Mesendoderm (in vitro differentiated cells): ENCODE data around the gene POLR2C.
"Not testable (repeated sequence)": the region's sequence is repeated elsewhere in the genome, so short reads cannot be mapped to it uniquely, and the experiment has no call there.

Experiments used
- DNase-seq: peaks from one replicate; pipeline ENCODE4 v3.0.0; 2013
- H2AK5ac ChIP-seq: 2 replicates; pipeline ENCODE4 v1.6.1; 2013; ENCODE audit warnings: low read length, inconsistent platforms
- H2BK120ac ChIP-seq: 2 replicates; pipeline ENCODE4 v1.6.1; 2013; ENCODE audit warnings: low read depth, mild to moderate bottlenecking, low read length, moderate library complexity, mixed read lengths
- H2BK15ac ChIP-seq: replicated peaks from 2 replicates; pipeline ENCODE4 v1.6.1; 2013; ENCODE audit warnings: low read depth, mild to moderate bottlenecking, moderate library complexity
- H2BK5ac ChIP-seq: 2 replicates; pipeline ENCODE4 v1.6.1; 2013; ENCODE audit warnings: low read length, inconsistent platforms
- H3K18ac ChIP-seq: 2 replicates; pipeline ENCODE4 v1.6.1; 2013; ENCODE audit warnings: mild to moderate bottlenecking, low read length, mixed read lengths
- H3K23ac ChIP-seq: one replicate; pipeline ENCODE4 v1.6.1; 2013; ENCODE audit warnings: low read length
- H3K27ac ChIP-seq: 2 replicates; pipeline ENCODE4 v1.5.1; 2013; ENCODE audit warnings: low read depth, mild to moderate bottlenecking, inconsistent platforms, low read length, moderate library complexity
- H3K27me3 ChIP-seq: 2 replicates; pipeline ENCODE4 v1.6.1; 2013; ENCODE audit warnings: low read length, control low read depth, mild to moderate bottlenecking, inconsistent platforms; ENCODE audit not compliant: insufficient read depth, poor library complexity
- H3K36me3 ChIP-seq: 2 replicates; pipeline ENCODE4 v1.6.1; 2013; ENCODE audit warnings: low read length, inconsistent platforms; ENCODE audit not compliant: control insufficient read depth, insufficient read depth
- H3K4ac ChIP-seq: one replicate; pipeline ENCODE4 v1.6.1; 2013; ENCODE audit warnings: low read depth, mild to moderate bottlenecking, low read length, moderate library complexity
- H3K4me1 ChIP-seq: 2 replicates; pipeline ENCODE4 v1.6.1; 2013; ENCODE audit warnings: low read depth, low read length, inconsistent platforms; ENCODE audit not compliant: control insufficient read depth
- H3K4me2 ChIP-seq: 2 replicates; pipeline ENCODE4 v1.6.1; 2013; ENCODE audit warnings: low read length
- H3K4me3 ChIP-seq: 2 replicates; pipeline ENCODE4 v1.5.1; 2013; ENCODE audit warnings: mild to moderate bottlenecking, low read length
- H3K56ac ChIP-seq: one replicate; pipeline ENCODE4 v1.6.1; 2013; ENCODE audit warnings: low read length
- H3K79me1 ChIP-seq: 2 replicates; pipeline ENCODE4 v1.6.1; 2013; ENCODE audit warnings: low read length, inconsistent platforms
- H3K79me2 ChIP-seq: 2 replicates; pipeline ENCODE4 v1.6.1; 2013; ENCODE audit warnings: mild to moderate bottlenecking, low read length; ENCODE audit not compliant: control insufficient read depth, insufficient read depth
- H3K9ac ChIP-seq: 2 replicates; pipeline ENCODE4 v1.6.1; 2013; ENCODE audit warnings: low read length, inconsistent platforms
- H4K5ac ChIP-seq: one replicate; pipeline ENCODE4 v1.6.1; 2013; ENCODE audit warnings: low read length
- H4K8ac ChIP-seq: one replicate; pipeline ENCODE4 v1.6.1; 2013; ENCODE audit warnings: low read depth, mild to moderate bottlenecking, control low read depth, low read length, moderate library complexity
- WGBS: extraction: QIAGEN DNeasy Blood & Tissue Kit; methylation state at CpG from one replicate; pipeline ENCODE4 v1.1.7; 2013; ENCODE audit warnings: low lambda C conversion rate, missing lambda C conversion rate; ENCODE audit not compliant: insufficient coverage; ENCODE audit errors: extremely low coverage; 5-methylcytosine and 5-hydroxymethylcytosine counted together

POLR2C gene

GRCh38 chr16:57499941-57500340 lies 37.5 kb downstream of the POLR2C start:
- H4K5ac ChIP-seq, DNase-seq, H2BK15ac ChIP-seq, H4K8ac ChIP-seq, H3K36me3 ChIP-seq, H2BK5ac ChIP-seq, H3K18ac ChIP-seq, H3K23ac ChIP-seq, H3K4ac ChIP-seq, H3K4me1 ChIP-seq, H3K27me3 ChIP-seq, H3K79me1 ChIP-seq, H3K79me2 ChIP-seq, H3K4me2 ChIP-seq, H3K4me3 ChIP-seq, H2BK120ac ChIP-seq, H3K27ac ChIP-seq, H3K56ac ChIP-seq, H3K9ac ChIP-seq, H2AK5ac ChIP-seq: not testable (repeated sequence)
- WGBS: no CpG with 5 or more reads among the region's 11 CpGs

GRCh38 chr16:57500578-57501111 lies 38.2 kb downstream of the POLR2C start:
- Histone ChIP-seq H3K4me2 (no peak overlapping the region), H3K79me2 (no peaks in the 10 kb centered on the region), H3K27me3 (no peaks in the 10 kb centered on the region), H3K23ac (no peak overlapping the region), H3K4ac (no peak overlapping the region), H2BK5ac (no peak overlapping the region), H2BK15ac (no peak overlapping the region), H3K56ac (peak overlapping the region; percentile 26), H3K9ac (no peak overlapping the region), H3K4me1 (peaks cover 3% of the 10 kb centered on the region), H4K8ac (no peak overlapping the region), H2AK5ac (no peak overlapping the region), H3K27ac (no peak overlapping the region), H3K79me1 (no peaks in the 10 kb centered on the region), H3K4me3 (no peak overlapping the region), H2BK120ac (no peak overlapping the region), H3K18ac (no peak overlapping the region), H3K36me3 (no peaks in the 10 kb centered on the region), H4K5ac (no peak overlapping the region)
- no CpG with 5 or more reads among the region's 9 CpGs for WGBS
- peak; percentile 67 for DNase-seq

GRCh38 chr16:57501492-57501891 lies 39.0 kb downstream of the POLR2C start:
- no peak overlapping the region for H2AK5ac ChIP-seq
- no peak overlapping the region for H2BK120ac ChIP-seq
- H3K56ac ChIP-seq: no peak overlapping the region
- no peaks in the 10 kb centered on the region for H3K79me2 ChIP-seq
- no peaks in the 10 kb centered on the region for H3K79me1 ChIP-seq
- no peak overlapping the region for H2BK5ac ChIP-seq
- H4K5ac ChIP-seq: no peak overlapping the region
- no CpG with 5 or more reads among the region's 7 CpGs for WGBS
- no peak overlapping the region for H2BK15ac ChIP-seq
- H3K4ac ChIP-seq: no peak overlapping the region
- H4K8ac ChIP-seq: no peak overlapping the region
- H3K27me3 ChIP-seq: no peaks in the 10 kb centered on the region
- no peak overlapping the region for H3K23ac ChIP-seq
- DNase-seq: no peak
- H3K4me2 ChIP-seq: no peak overlapping the region
- no peak overlapping the region for H3K18ac ChIP-seq
- H3K4me1 ChIP-seq: peaks cover 3% of the 10 kb centered on the region
- H3K27ac ChIP-seq: no peak overlapping the region
- no peaks in the 10 kb centered on the region for H3K36me3 ChIP-seq
- H3K9ac ChIP-seq: no peak overlapping the region
- no peak overlapping the region for H3K4me3 ChIP-seq

GRCh38 chr16:57502048-57502775 lies 39.7 kb downstream of the POLR2C start:
- H3K4me3 ChIP-seq: no peak overlapping the region
- H2BK15ac ChIP-seq: no peak overlapping the region
- no peak overlapping the region for H3K18ac ChIP-seq
- H3K23ac ChIP-seq: no peak overlapping the region
- H3K56ac ChIP-seq: no peak overlapping the region
- whole genome bisulfite sequencing: no CpG with 5 or more reads among the region's 12 CpGs
- H3K9ac ChIP-seq: no peak overlapping the region
- H2BK120ac ChIP-seq: no peak overlapping the region
- H4K5ac ChIP-seq: no peak overlapping the region
- H3K79me2 ChIP-seq: no peaks in the 10 kb centered on the region
- H3K4ac ChIP-seq: no peak overlapping the region
- H3K79me1 ChIP-seq: no peaks in the 10 kb centered on the region
- peaks cover 3% of the 10 kb centered on the region for H3K4me1 ChIP-seq
- H4K8ac ChIP-seq: no peak overlapping the region
- no peaks in the 10 kb centered on the region for H3K27me3 ChIP-seq
- no peak for DNase-seq
- no peak overlapping the region for H3K4me2 ChIP-seq
- H2AK5ac ChIP-seq: no peak overlapping the region
- H3K27ac ChIP-seq: no peak overlapping the region
- H2BK5ac ChIP-seq: no peak overlapping the region
- H3K36me3 ChIP-seq: no peaks in the 10 kb centered on the region

- Histone ChIP-seq H4K8ac (no peak overlapping the region), H3K4me1 (peaks cover 3% of the 10 kb centered on the region), H2BK5ac (no peak overlapping the region), H3K27me3 (no peaks in the 10 kb centered on the region), H3K27ac (no peak overlapping the region), H3K79me1 (no peaks in the 10 kb centered on the region), H3K23ac (no peak overlapping the region), H4K5ac (no peak overlapping the region), H3K9ac (no peak overlapping the region), H3K4ac (no peak overlapping the region), H3K18ac (no peak overlapping the region), H2BK120ac (no peak overlapping the region), H3K79me2 (no peaks in the 10 kb centered on the region), H2AK5ac (no peak overlapping the region), H3K56ac (no peak overlapping the region), H3K36me3 (no peaks in the 10 kb centered on the region), H3K4me2 (no peak overlapping the region), H2BK15ac (no peak overlapping the region), H3K4me3 (no peak overlapping the region)
- DNase-seq: no peak
- no CpG with 5 or more reads among the region's 15 CpGs for WGBS
Observed at GRCh38 chr16:57503366-57503765, 40.9 kb downstream of the POLR2C start.

- no peak overlapping the region for H3K4me3 ChIP-seq
- no peaks in the 10 kb centered on the region for H3K36me3 ChIP-seq
- no CpG with 5 or more reads among the region's 6 CpGs for WGBS
- no peak overlapping the region for H3K4me2 ChIP-seq
- no peak overlapping the region for H4K5ac ChIP-seq
- no peaks in the 10 kb centered on the region for H3K79me2 ChIP-seq
- no peak overlapping the region for H3K18ac ChIP-seq
- H3K23ac ChIP-seq: no peak overlapping the region
- peaks cover 3% of the 10 kb centered on the region for H3K4me1 ChIP-seq
- H3K27ac ChIP-seq: no peak overlapping the region
- DNase-seq: no peak
- no peak overlapping the region for H4K8ac ChIP-seq
- no peak overlapping the region for H2AK5ac ChIP-seq
- no peak overlapping the region for H2BK5ac ChIP-seq
- no peaks in the 10 kb centered on the region for H3K27me3 ChIP-seq
- H3K56ac ChIP-seq: no peak overlapping the region
- no peak overlapping the region for H2BK15ac ChIP-seq
- no peaks in the 10 kb centered on the region for H3K79me1 ChIP-seq
- H3K4ac ChIP-seq: no peak overlapping the region
- H3K9ac ChIP-seq: no peak overlapping the region
- no peak overlapping the region for H2BK120ac ChIP-seq
Observed at GRCh38 chr16:57504001-57504400, 41.5 kb downstream of the POLR2C start.
